ENCODE measurements around the gene HRK. TPM values are rescaled to one million over a fixed set of nuclear protein-coding genes. Genes with fewer than 3 reads are reported as not detected.

Gene HRK
- total RNA-seq, 4 donors from 2014 or later: not detected

GRCh38 chr12:116919247-116919661, 38.0 kb upstream of the HRK start:
- Histone ChIP-seq H3K27ac (peak overlapping the region in 1 of 4 donors; percentile 18), H3K4me1 (peaks cover 0 to 7% (median 3%) of the 10 kb centered on the region in 4 donors), H3K36me3 (no peaks in the 10 kb centered on the region), H3K9me3 (no peaks in the 10 kb centered on the region), H3K4me3 (no peak overlapping the region), H3K27me3 (no peaks in the 10 kb centered on the region)
- DNase-seq: no peak
- no peak for TF ChIP-seq CTCF (IDR thresholded peaks at IDR 0.05)
- no peak for TF ChIP-seq POLR2A (IDR thresholded peaks at IDR 0.05)

GRCh38 chr12:116918464-116918863, 37.2 kb upstream of the HRK start:
- TF ChIP-seq POLR2A (IDR thresholded peaks at IDR 0.05) (no peak), CTCF (IDR thresholded peaks at IDR 0.05) (no peak)
- H3K4me3 ChIP-seq: no peak overlapping the region
- no peaks in the 10 kb centered on the region for H3K9me3 ChIP-seq
- no peaks in the 10 kb centered on the region for H3K36me3 ChIP-seq
- no peak overlapping the region for H3K27ac ChIP-seq
- DNase-seq: no peak
- no peaks in the 10 kb centered on the region for H3K27me3 ChIP-seq
- peaks cover 0 to 7% (median 3%) of the 10 kb centered on the region in 4 donors for H3K4me1 ChIP-seq

GRCh38 chr12:116916714-116917114, 35.5 kb upstream of the HRK start:
- Histone ChIP-seq H3K27me3 (no peaks in the 10 kb centered on the region), H3K9me3 (no peaks in the 10 kb centered on the region), H3K4me3 (no peak overlapping the region), H3K36me3 (no peaks in the 10 kb centered on the region), H3K4me1 (peaks cover 0 to 13% (median 3%) of the 10 kb centered on the region in 4 donors), H3K27ac (no peak overlapping the region)
- DNase-seq: no peak
- TF ChIP-seq CTCF (IDR thresholded peaks at IDR 0.05) (peak in 2 of 6 experiments; percentile 13 to 48), POLR2A (IDR thresholded peaks at IDR 0.05) (no peak)

GRCh38 chr12:116916122-116916521, 34.9 kb upstream of the HRK start:
- Histone ChIP-seq H3K27ac (no peak overlapping the region), H3K4me1 (peaks cover 0 to 17% (median 3%) of the 10 kb centered on the region in 4 donors)
- TF ChIP-seq CTCF (IDR thresholded peaks at IDR 0.05) (no peak), POLR2A (IDR thresholded peaks at IDR 0.05) (no peak)

GRCh38 chr12:116915326-116915725, 34.1 kb upstream of the HRK start:
- Histone ChIP-seq H3K4me1 (peaks cover 0 to 17% (median 3%) of the 10 kb centered on the region in 4 donors), H3K36me3 (no peaks in the 10 kb centered on the region)

More at GRCh38 chr12:116916122-116916521, 34.9 kb upstream of the HRK start:
- Histone ChIP-seq H3K9me3 (no peaks in the 10 kb centered on the region), H3K4me3 (no peak overlapping the region), H3K27me3 (no peaks in the 10 kb centered on the region), H3K36me3 (no peaks in the 10 kb centered on the region)
- DNase-seq: no peak

More at GRCh38 chr12:116915326-116915725, 34.1 kb upstream of the HRK start:
- no peak for DNase-seq
- H3K27me3 ChIP-seq: no peaks in the 10 kb centered on the region
- no peak overlapping the region for H3K27ac ChIP-seq
- TF ChIP-seq POLR2A (IDR thresholded peaks at IDR 0.05) (no peak), CTCF (IDR thresholded peaks at IDR 0.05) (no peak)
- H3K9me3 ChIP-seq: no peaks in the 10 kb centered on the region
- H3K4me3 ChIP-seq: no peak overlapping the region

Data from Peyer's patch (tissue), 4 donors.